Stomach (tissue), 9 donors: ENCODE data around the gene HECW1. TPM values are rescaled to one million over a fixed set of nuclear protein-coding genes. Genes with fewer than 3 reads are reported as not detected.

ENCODE experiments used
- DNase-seq, 2 donors: peaks; one replicate each; pipeline versions ENCODE4 v3.0.0 to v3.0.0-alpha.2; 2013 to 2019
- H3K27ac ChIP-seq, 5 donors: fragments of 200-600 bp in 4 of 5; sonication (generic) in 4 of 5; one replicate each; pipeline ENCODE4 v1.5.1; 2013 to 2019; ENCODE audit warnings: mild to moderate bottlenecking in 1 of 5, moderate library complexity in 1 of 5
- H3K27me3 ChIP-seq, 3 donors: fragments of 200-600 bp; sonication (generic); one replicate each; pipeline ENCODE4 v1.5.1; 2017 to 2019; ENCODE audit warnings: mixed run types in 1 of 3
- H3K36me3 ChIP-seq, 4 donors: fragments of 200-600 bp; sonication (generic); 1 replicate in 3 of 4; 2 replicates in 1 of 4; pipeline ENCODE4 v1.5.1; 2016 to 2019
- H3K4me1 ChIP-seq, 4 donors: fragments of 200-600 bp; sonication (generic); one replicate each; pipeline ENCODE4 v1.5.1; 2016 to 2019
- H3K4me3 ChIP-seq, 4 donors: fragments of 200-600 bp; sonication (generic) in 3 of 4; one replicate each; pipeline ENCODE4 v1.5.1; 2016 to 2019; ENCODE audit warnings: mild to moderate bottlenecking in 1 of 4
- H3K9me3 ChIP-seq, 4 donors: fragments of 200-600 bp; sonication (generic); one replicate each; pipeline ENCODE4 v1.5.1; 2016 to 2019
- CTCF ChIP-seq, 7 experiments: fragments of 450-650 bp in 4 of 7; fragments of 200-600 bp in 3 of 7; sonication (generic) in 3 of 7; IDR thresholded peaks; one replicate each; pipeline ENCODE4 v1.5.1; 2016 to 2019; ENCODE audit warnings: antibody characterized with exemption in 7 of 7, control low read depth in 2 of 7, mild to moderate bottlenecking in 1 of 7
- EP300 ChIP-seq: sonication (generic); formaldehyde crosslinking; IDR thresholded peaks from one replicate; pipeline ENCODE4 v1.6.1; 2017; ENCODE audit warnings: antibody characterized with exemption
- POLR2A ChIP-seq, 4 donors: fragments of 450-650 bp; IDR thresholded peaks; one replicate each; pipeline ENCODE4 v1.6.1; 2016; ENCODE audit warnings: antibody characterized with exemption in 4 of 4, control low read depth in 2 of 4, mild to moderate bottlenecking in 1 of 4, moderate library complexity in 1 of 4
- POLR2AphosphoS5 ChIP-seq, 3 donors: sonication (generic); formaldehyde crosslinking; IDR thresholded peaks; one replicate each; pipeline ENCODE4 v1.6.1; 2016; ENCODE audit warnings: antibody characterized with exemption in 3 of 3
- WGBS, 5 donors: extraction: QIAGEN DNeasy Blood & Tissue Kit in 3 of 5; methylation state at CpG; one replicate each; pipeline versions ENCODE4 v1.1.5 to v1.1.7; 2013 to 2018; 5-methylcytosine and 5-hydroxymethylcytosine counted together
- intact Hi-C: fragments of 100-400 bp; cut with DNase I; formaldehyde crosslinking; loops from one replicate; pipeline ENCODE4 v1.15.1; 2023; ENCODE audit warnings: low total_unique reads
- polyA plus RNA-seq, 3 donors: library from polyadenylated mRNA; stranded (reverse); fragments of 200-250 nt; gene quantifications; one replicate each; pipeline ENCODE4 v1.2.3, GENCODE V29; 2013
- total RNA-seq, 5 donors: library from RNA; depleted of rRNA; stranded (reverse); fragments of >200 nt; gene quantifications; one replicate each; pipeline versions ENCODE4 v1.1.0 to v1.2.3, GENCODE V29; 2014 to 2016
- donor health status: healthy with polysubstance abuse.
- donor health status: Bipolar disorder and iron deficiency.
- donor health status: healthy.

The HECW1 gene
- total and polyA plus RNA-seq, 8 donors: 0.29 to 11.1 (median 1.4) TPM; not detected in 1

- Histone ChIP-seq H3K9me3 (peaks cover 0 to 11% (median 10%) of the 10 kb centered on the region in 4 donors), H3K27ac (no peak overlapping the region), H3K4me3 (no peak overlapping the region), H3K4me1 (no peaks in the 10 kb centered on the region), H3K36me3 (no peaks in the 10 kb centered on the region), H3K27me3 (peaks cover 0 to 11% (median 0%) of the 10 kb centered on the region in 3 donors)
- TF ChIP-seq EP300 (no peak), POLR2A (IDR thresholded peaks at IDR 0.05) (no peak), POLR2AphosphoS5 (IDR thresholded peaks at IDR 0.05) (no peak), CTCF (IDR thresholded peaks at IDR 0.05) (no peak)
- no peak for DNase-seq
- intact Hi-C loops: no loop called here
Observed at GRCh38 chr7:43546231-43546630, 433.8 kb downstream of the HECW1 start.

- TF ChIP-seq POLR2AphosphoS5 (IDR thresholded peaks at IDR 0.05): no peak
- no peak for TF ChIP-seq POLR2A (IDR thresholded peaks at IDR 0.05)
- TF ChIP-seq EP300: no peak
- TF ChIP-seq CTCF (IDR thresholded peaks at IDR 0.05): no peak
- no peaks in the 10 kb centered on the region for H3K36me3 ChIP-seq
- H3K4me1 ChIP-seq: no peaks in the 10 kb centered on the region
- no peak for DNase-seq
- intact Hi-C loops: no loop called here
- H3K27me3 ChIP-seq: peaks cover 0 to 11% (median 0%) of the 10 kb centered on the region in 3 donors
- 93 to 97% (median 96%) methylated on average over 16 of the region's 16 CpGs for WGBS, 5 donors
- no peak overlapping the region for H3K27ac ChIP-seq
- H3K4me3 ChIP-seq: no peak overlapping the region
- peaks cover 0 to 11% (median 10%) of the 10 kb centered on the region in 4 donors for H3K9me3 ChIP-seq
Observed at GRCh38 chr7:43550427-43550826, 438.0 kb downstream of the HECW1 start.

GRCh38 chr7:43552122-43552521 is 439.7 kb downstream of the HECW1 start:
- H3K36me3 ChIP-seq: no peaks in the 10 kb centered on the region
- DNase-seq: no peak
- peaks cover 0 to 3% (median 0%) of the 10 kb centered on the region in 3 donors for H3K27me3 ChIP-seq
- no peak overlapping the region for H3K27ac ChIP-seq
- intact Hi-C loops: no loop called here
- TF ChIP-seq POLR2A (IDR thresholded peaks at IDR 0.05) (no peak), POLR2AphosphoS5 (IDR thresholded peaks at IDR 0.05) (no peak)
- peaks cover 0 to 3% (median 3%) of the 10 kb centered on the region in 4 donors for H3K9me3 ChIP-seq
- H3K4me1 ChIP-seq: no peaks in the 10 kb centered on the region
- no peak overlapping the region for H3K4me3 ChIP-seq
- WGBS, 5 donors: 88 to 94% (median 90%) methylated on average over 8 of the region's 8 CpGs

- Histone ChIP-seq H3K4me1 (no peaks in the 10 kb centered on the region), H3K9me3 (no peaks in the 10 kb centered on the region), H3K27ac (no peak overlapping the region), H3K36me3 (no peaks in the 10 kb centered on the region), H3K27me3 (no peaks in the 10 kb centered on the region), H3K4me3 (no peak overlapping the region)
- peak in 1 of 2 donors; percentile 45 for DNase-seq
- intact Hi-C loops: no loop called here
- 50 to 57% (median 55%) methylated on average over 3 of the region's 3 CpGs for WGBS, 5 donors
- TF ChIP-seq POLR2A (IDR thresholded peaks at IDR 0.05): no peak
- no peak for TF ChIP-seq CTCF (IDR thresholded peaks at IDR 0.05)
- no peak for TF ChIP-seq POLR2AphosphoS5 (IDR thresholded peaks at IDR 0.05)
- TF ChIP-seq EP300: no peak
Observed at GRCh38 chr7:43553999-43554398, 441.6 kb downstream of the HECW1 start.

- H3K4me3 ChIP-seq: no peak overlapping the region
- intact Hi-C loops: no loop called here
- no peaks in the 10 kb centered on the region for H3K9me3 ChIP-seq
- H3K4me1 ChIP-seq: no peaks in the 10 kb centered on the region
- H3K36me3 ChIP-seq: no peaks in the 10 kb centered on the region
- TF ChIP-seq CTCF (IDR thresholded peaks at IDR 0.05) (no peak), POLR2AphosphoS5 (IDR thresholded peaks at IDR 0.05) (no peak), EP300 (no peak), POLR2A (IDR thresholded peaks at IDR 0.05) (no peak)
- 81 to 91% (median 88%) methylated on average over 15 of the region's 15 CpGs for WGBS, 5 donors
- no peaks in the 10 kb centered on the region for H3K27me3 ChIP-seq
- no peak overlapping the region for H3K27ac ChIP-seq
- DNase-seq: no peak
Observed at GRCh38 chr7:43554423-43554822, 442.0 kb downstream of the HECW1 start.
